A549 (cell line): Measurements from ENCODE around the gene ZKSCAN1. TPM values are rescaled to one million over a fixed set of nuclear protein-coding genes. Genes with fewer than 3 reads are reported as not detected.

Experiments used
- ATAC-seq, 2 experiments: fragments of 200-7000 bp in 1 of 2; fragments of >200 bp in 1 of 2; cut with Nextera tagmentation in 1 of 2; cut with Tn5 transposase in 1 of 2; 3 replicates each; pipeline versions ENCODE4 v1.8.0 to v1.9.1; 2018 to 2020; ENCODE audit warnings: mild to moderate bottlenecking in 1 of 2, moderate library complexity in 1 of 2
- CTCF ChIA-PET: fragments of 300-600 bp; sonication (Branson Sonifier 250); formaldehyde crosslinking; extraction: SDS; loops from one replicate; lab custom pipeline; 2021; ENCODE audit warnings: antibody characterized with exemption, inconsistent platforms; lab: Yijun Ruan, JAX
- POLR2A ChIA-PET: fragments of 350-600 bp; formaldehyde crosslinking; extraction: SDS; loops from one replicate; lab custom pipeline; 2021; ENCODE audit warnings: antibody characterized with exemption, inconsistent platforms; lab: Yijun Ruan, JAX
- DNase-seq, 2 experiments: peaks; one replicate each; pipeline versions ENCODE4 v3.0.0 to v3.0.0-alpha.2; 2011 to 2016; ENCODE audit warnings: low read depth in 1 of 2, low spot score in 1 of 2
- FAIRE-seq: peaks from 2 replicates; lab custom pipeline; 2011; peaks lifted over from hg19 to GRCh38; lab: Jason Lieb, UNC
- H3K27ac ChIP-seq, 2 experiments: fragments of >200 bp; sonication (Bioruptor Twin); formaldehyde crosslinking; 3 replicates each; pipeline ENCODE4 v1.5.1; 2016 to 2017
- H3K4me1 ChIP-seq: fragments of >200 bp; sonication (Bioruptor Twin); formaldehyde crosslinking; 3 replicates; pipeline ENCODE4 v1.6.1; 2016
- H3K4me2 ChIP-seq: fragments of >200 bp; sonication (Bioruptor Twin); formaldehyde crosslinking; 3 replicates; pipeline ENCODE4 v1.6.1; 2016
- H3K4me3 ChIP-seq: fragments of >200 bp; sonication (Bioruptor Twin); formaldehyde crosslinking; 3 replicates; pipeline ENCODE4 v1.5.1; 2016
- H3K9me3 ChIP-seq: fragments of >200 bp; sonication (Bioruptor Twin); formaldehyde crosslinking; 3 replicates; pipeline ENCODE4 v1.6.1; 2016
- ATOH8 ChIP-seq: fragments of 250-450 bp; sonication (Bioruptor Pico); IDR thresholded peaks from 2 replicates; pipeline ENCODE4 v1.5.0; 2020; ENCODE audit warnings: low read depth, mild to moderate bottlenecking, moderate library complexity
- BHLHE40 ChIP-seq: IDR thresholded peaks from 2 replicates; pipeline ENCODE4 v1.6.1; 2012; ENCODE audit warnings: low read depth, low read length, inconsistent platforms
- CBX2 ChIP-seq: fragments of 200-600 bp; sonication (generic); IDR thresholded peaks from 2 replicates; pipeline ENCODE4 v1.6.1; 2016; ENCODE audit warnings: low read depth, mild to moderate bottlenecking, borderline replicate concordance
- CHD4 ChIP-seq: fragments of 200-600 bp; sonication (generic); IDR thresholded peaks from 2 replicates; pipeline ENCODE4 v1.6.1; 2016; ENCODE audit warnings: antibody characterized with exemption, mild to moderate bottlenecking, borderline replicate concordance
- EHF ChIP-seq: fragments of 250-450 bp; sonication (Bioruptor Pico); IDR thresholded peaks from 2 replicates; pipeline ENCODE4 v1.5.0; 2020; ENCODE audit warnings: mild to moderate bottlenecking
- EHMT2 ChIP-seq: fragments of 200-600 bp; sonication (generic); IDR thresholded peaks from 2 replicates; pipeline ENCODE4 v1.6.1; 2016; ENCODE audit warnings: antibody characterized with exemption, low read depth, mild to moderate bottlenecking, moderate library complexity
- EP300 ChIP-seq, 2 experiments: fragments of >200 bp; sonication (Bioruptor Twin); formaldehyde crosslinking; IDR thresholded peaks; 2 replicates in 1 of 2; 3 replicates in 1 of 2; pipeline ENCODE4 v1.6.1; 2016 to 2017
- ESRRA ChIP-seq: fragments of 150-350 bp; IDR thresholded peaks from 2 replicates; pipeline ENCODE4 v1.6.1; 2014; ENCODE audit warnings: mild to moderate bottlenecking, low read length, borderline replicate concordance
- FOXS1 ChIP-seq: fragments of 250-450 bp; sonication (Bioruptor Pico); IDR thresholded peaks from 2 replicates; pipeline ENCODE4 v1.5.0; 2020; ENCODE audit warnings: mild to moderate bottlenecking, moderate library complexity
- HDAC2 ChIP-seq: fragments of 200-600 bp; sonication (generic); IDR thresholded peaks from 2 replicates; pipeline ENCODE4 v1.6.1; 2016
- HOXB13 ChIP-seq: fragments of 250-450 bp; sonication (Bioruptor Pico); IDR thresholded peaks from 2 replicates; pipeline ENCODE4 v1.5.0; 2020; ENCODE audit warnings: low read depth, mild to moderate bottlenecking, moderate library complexity
- KDM5A ChIP-seq: fragments of 200-600 bp; sonication (generic); IDR thresholded peaks from 2 replicates; pipeline ENCODE4 v1.6.1; 2016; ENCODE audit warnings: antibody characterized with exemption, mild to moderate bottlenecking
- MAFK ChIP-seq: fragments of 450-650 bp; IDR thresholded peaks from 2 replicates; pipeline ENCODE4 v1.6.1; 2014; ENCODE audit not compliant: partially characterized antibody
- MAZ ChIP-seq: fragments of 150-350 bp; IDR thresholded peaks from 2 replicates; pipeline ENCODE4 v1.6.1; 2014; ENCODE audit warnings: antibody characterized with exemption, low read depth, low read length, borderline replicate concordance
- MYC ChIP-seq: IDR thresholded peaks from 2 replicates; pipeline ENCODE4 v1.6.1; 2012; ENCODE audit warnings: mild to moderate bottlenecking, inconsistent platforms, low read length, improper control_type of control experiment, borderline replicate concordance
- PBX3 ChIP-seq: IDR thresholded peaks from 2 replicates; pipeline ENCODE4 v1.6.1; 2012
- PHF8 ChIP-seq: fragments of 200-600 bp; sonication (generic); IDR thresholded peaks from 2 replicates; pipeline ENCODE4 v1.6.1; 2016; ENCODE audit warnings: low read depth, mild to moderate bottlenecking, antibody characterized with exemption, moderate library complexity, borderline replicate concordance
- POLR2A ChIP-seq: IDR thresholded peaks from 2 replicates; pipeline ENCODE4 v1.6.1; 2012; ENCODE audit warnings: mild to moderate bottlenecking, low read length
- RARB ChIP-seq: fragments of 250-450 bp; sonication (Bioruptor Pico); IDR thresholded peaks from 2 replicates; pipeline ENCODE4 v1.8.0; 2021; ENCODE audit warnings: mild to moderate bottlenecking, moderate library complexity
- RNF2 ChIP-seq: fragments of 200-600 bp; sonication (generic); IDR thresholded peaks from 2 replicates; pipeline ENCODE4 v1.6.1; 2016; ENCODE audit warnings: low read depth, mild to moderate bottlenecking, antibody characterized with exemption, moderate library complexity, borderline replicate concordance
- SREBF2 ChIP-seq: fragments of 450-650 bp; IDR thresholded peaks from 2 replicates; pipeline ENCODE4 v1.6.1; 2014; ENCODE audit warnings: mild to moderate bottlenecking, moderate library complexity
- TFCP2L1 ChIP-seq: fragments of 250-450 bp; sonication (Bioruptor Pico); IDR thresholded peaks from 2 replicates; pipeline ENCODE4 v1.5.0; 2021; ENCODE audit warnings: mild to moderate bottlenecking
- ZFP36 ChIP-seq: fragments of 450-650 bp; IDR thresholded peaks from 2 replicates; pipeline ENCODE4 v1.6.1; 2014; ENCODE audit warnings: borderline replicate concordance; ENCODE audit not compliant: partially characterized antibody
- WGBS: methylation state at CpG from one replicate; pipeline ENCODE4 v1.1.6; 2017; ENCODE audit errors: missing lambda C conversion rate; 5-methylcytosine and 5-hydroxymethylcytosine counted together
- polyA plus RNA-seq, 4 experiments: library from polyadenylated mRNA; depleted of rRNA in 3 of 4; stranded (reverse); fragments of >200 nt; fragmentation: RNase III in 1 of 4; extraction: RNeasy Plus Mini Kit Qiagen cat#74134 plus additional on column Dnase treatment in 1 of 4; gene quantifications; 2 replicates in 3 of 4; 3 replicates in 1 of 4; pipeline ENCODE4 v1.2.3, GENCODE V29; 2011 to 2017
- TF ChIP-seq, protein P1 (sequence below): fragments of >200 bp; sonication (Bioruptor Twin); formaldehyde crosslinking; IDR thresholded peaks from 3 replicates; pipeline ENCODE4 v1.6.1; 2016
- TF ChIP-seq, protein P2 (sequence below): fragments of >200 bp; sonication (Bioruptor Twin); formaldehyde crosslinking; IDR thresholded peaks from 3 replicates; pipeline ENCODE4 v1.5.1; 2016

Gene ZKSCAN1
- polyA plus RNA-seq, 2 of the 4 experiments (the other 2 are of a cell fraction): 11.4 to 23.9 TPM

GRCh38 chr7:100088095-100088620 lies 72.8 kb downstream of the ZKSCAN1 start:
- H3K4me3 ChIP-seq: peak overlapping the region; percentile 69
- peak overlapping the region; percentile 86 for H3K4me2 ChIP-seq
- DNase-seq: no peak
- H3K27ac ChIP-seq: peak overlapping the region; percentile 88 to 94
- POLR2A ChIA-PET: interaction anchor here (0.6 to 4.8 kb wide), 3 partner anchors 13 to 341 kb away, joined by 3 to 46 read pairs (median 3); partner anchors contain the start of genes AP4M1, MCM7 and ZCWPW1
- CTCF ChIA-PET: interaction anchor here (0.6 to 1.9 kb wide), 3 partner anchors 14 to 95 kb away, joined by 3 to 4 read pairs (median 3); partner anchors contain the start of gene AP4M1
- H3K4me1 ChIP-seq: peaks cover 14% of the 10 kb centered on the region
- TF ChIP-seq, protein P1, sequence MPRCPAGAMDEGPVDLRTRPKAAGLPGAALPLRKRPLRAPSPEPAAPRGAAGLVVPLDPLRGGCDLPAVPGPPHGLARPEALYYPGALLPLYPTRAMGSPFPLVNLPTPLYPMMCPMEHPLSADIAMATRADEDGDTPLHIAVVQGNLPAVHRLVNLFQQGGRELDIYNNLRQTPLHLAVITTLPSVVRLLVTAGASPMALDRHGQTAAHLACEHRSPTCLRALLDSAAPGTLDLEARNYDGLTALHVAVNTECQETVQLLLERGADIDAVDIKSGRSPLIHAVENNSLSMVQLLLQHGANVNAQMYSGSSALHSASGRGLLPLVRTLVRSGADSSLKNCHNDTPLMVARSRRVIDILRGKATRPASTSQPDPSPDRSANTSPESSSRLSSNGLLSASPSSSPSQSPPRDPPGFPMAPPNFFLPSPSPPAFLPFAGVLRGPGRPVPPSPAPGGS: no peak
- TF ChIP-seq EP300 (IDR thresholded peaks at IDR 0.05) (no peak), POLR2A (no peak), CHD4 (no peak), EHF (CRISPR knock-in tag) (no peak), MYC (no peak), EHMT2 (no peak)
- FAIRE-seq: no peak
- WGBS: 85% methylated on average over 11 of the region's 11 CpGs
- H3K9me3 ChIP-seq: no peaks in the 10 kb centered on the region
- no peak for ATAC-seq

GRCh38 chr7:100088621-100089457 lies 73.4 kb downstream of the ZKSCAN1 start, which contains the start of gene COPS6:
Gene COPS6, plus strand, starts transcription at chr7:100088969. Its CDS starts 22 bp downstream, at chr7:100088991.
- FAIRE-seq: no peak
- peaks cover 14% of the 10 kb centered on the region for H3K4me1 ChIP-seq
- H3K4me3 ChIP-seq: peak within 1 kb of the TSS; percentile 69
- peak; percentile 69 to 88 for DNase-seq
- ATAC-seq: peak; percentile 41 to 44
- H3K4me2 ChIP-seq: peak within 1 kb of the TSS; percentile 86
- H3K9me3 ChIP-seq: no peaks in the 10 kb centered on the region
- WGBS: 2% methylated on average over 29 of the region's 68 CpGs
- ChIA-PET CTCF (interaction anchor here (1.0 to 1.9 kb wide), 2 partner anchors 13 to 95 kb away, joined by 3 to 4 read pairs; partner anchors contain the start of gene AP4M1), POLR2A (interaction anchor here (0.6 to 4.8 kb wide), 3 partner anchors 13 to 340 kb away, joined by 3 to 46 read pairs (median 3); partner anchors contain the start of genes AP4M1, MCM7 and ZCWPW1)
- H3K27ac ChIP-seq: peak within 1 kb of the TSS; percentile 88 to 94
- peak; percentile 57; the same call in 1 of the 2 replicates for TF ChIP-seq HDAC2
- TF ChIP-seq ZFP36: no peak
- peak; percentile 97 for TF ChIP-seq HOXB13 (CRISPR knock-in tag)
- no peak for TF ChIP-seq MAFK
- peak; percentile 69 for TF ChIP-seq PHF8
- peak; percentile 96 for TF ChIP-seq EHF (CRISPR knock-in tag)
- peak; percentile 75; the same call in 1 of the 2 replicates for TF ChIP-seq FOXS1 (CRISPR knock-in tag)
- 0 out of 2 replicates have a peak, but pooled peaks have one; percentile 9 for TF ChIP-seq TFCP2L1 (CRISPR knock-in tag)
- no peak for TF ChIP-seq MYC
- no peak for TF ChIP-seq CBX2
- TF ChIP-seq MAZ: no peak
- TF ChIP-seq KDM5A: peak; percentile 66
- peak; percentile 96 for TF ChIP-seq RNF2
- no peak for TF ChIP-seq SREBF2
- TF ChIP-seq POLR2A: peak; percentile 92
- TF ChIP-seq ATOH8 (CRISPR knock-in tag): peak; percentile 98
- TF ChIP-seq RARB (CRISPR knock-in tag): no peak
- no peak for TF ChIP-seq ESRRA
- TF ChIP-seq, protein P1: peak; percentile 86; the same call in 2 of the 3 replicates
- TF ChIP-seq, protein P2, sequence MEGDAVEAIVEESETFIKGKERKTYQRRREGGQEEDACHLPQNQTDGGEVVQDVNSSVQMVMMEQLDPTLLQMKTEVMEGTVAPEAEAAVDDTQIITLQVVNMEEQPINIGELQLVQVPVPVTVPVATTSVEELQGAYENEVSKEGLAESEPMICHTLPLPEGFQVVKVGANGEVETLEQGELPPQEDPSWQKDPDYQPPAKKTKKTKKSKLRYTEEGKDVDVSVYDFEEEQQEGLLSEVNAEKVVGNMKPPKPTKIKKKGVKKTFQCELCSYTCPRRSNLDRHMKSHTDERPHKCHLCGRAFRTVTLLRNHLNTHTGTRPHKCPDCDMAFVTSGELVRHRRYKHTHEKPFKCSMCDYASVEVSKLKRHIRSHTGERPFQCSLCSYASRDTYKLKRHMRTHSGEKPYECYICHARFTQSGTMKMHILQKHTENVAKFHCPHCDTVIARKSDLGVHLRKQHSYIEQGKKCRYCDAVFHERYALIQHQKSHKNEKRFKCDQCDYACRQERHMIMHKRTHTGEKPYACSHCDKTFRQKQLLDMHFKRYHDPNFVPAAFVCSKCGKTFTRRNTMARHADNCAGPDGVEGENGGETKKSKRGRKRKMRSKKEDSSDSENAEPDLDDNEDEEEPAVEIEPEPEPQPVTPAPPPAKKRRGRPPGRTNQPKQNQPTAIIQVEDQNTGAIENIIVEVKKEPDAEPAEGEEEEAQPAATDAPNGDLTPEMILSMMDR: no peak
- TF ChIP-seq PBX3: peak; percentile 66; the same call in 1 of the 2 replicates
- TF ChIP-seq BHLHE40: no peak
